ENCODE results near the gene PDXK. TPM values are rescaled to one million over a fixed set of nuclear protein-coding genes. Genes with fewer than 3 reads are reported as not detected.
A peak's percentile ranks its signal among the peaks of the same experiment; 100 is the strongest.

PDXK gene
- polyA plus RNA-seq, 1 of the 3 experiments (the other 2 are of a cell fraction): 85.7 TPM

DNA sequence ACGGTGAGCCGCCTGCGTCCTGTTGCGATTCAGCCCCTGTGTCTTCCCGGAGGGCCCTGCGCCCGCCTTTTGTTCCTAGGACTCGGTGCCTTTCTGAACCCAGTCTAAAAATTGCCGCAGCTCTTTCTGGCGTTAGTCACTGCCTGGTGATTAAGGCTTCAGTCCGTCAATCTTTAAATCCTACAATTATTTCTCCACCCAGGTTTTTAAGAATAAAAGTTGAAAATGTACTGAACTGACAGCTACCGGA is 16.2 kb upstream of the PDXK start:
- Histone ChIP-seq H3K9ac (no peak overlapping the region), H3F3A (replicated peaks; ENCODE audit: insufficient read depth) (no peaks in the 10 kb centered on the region), H3K79me2 (ENCODE audit: insufficient read depth) (no peaks in the 10 kb centered on the region), H3K27me3 (ENCODE audit: insufficient read depth) (no peaks in the 10 kb centered on the region), H4K20me1 (ENCODE audit: insufficient read depth) (no peaks in the 10 kb centered on the region), H3K4me3 (ENCODE audit: low read depth in 2 of 2, low read length in 1 of 2) (no peak overlapping the region), H3K9me2 (no peaks in the 10 kb centered on the region), H3K4me1 (ENCODE audit: control insufficient read depth in 1 of 2, insufficient read depth in 2 of 2, low read depth in 1 of 2, low read length in 1 of 2) (peaks cover 0 to 4% of the 10 kb centered on the region in 2 experiments; a peak in 1 of 4 replicates), H3K4me2 (no peak overlapping the region), H2AFZ (ENCODE audit: low read depth) (no peak overlapping the region), H3K36me3 (replicated peaks in 1 of 2; ENCODE audit: control insufficient read depth in 1 of 2, insufficient read depth in 2 of 2, low read length in 1 of 2) (no peaks in the 10 kb centered on the region), H3K27ac (ENCODE audit: low read depth in 2 of 2, low read length in 1 of 2) (no peak overlapping the region), H3K9me3 (no peaks in the 10 kb centered on the region)
- DNase-seq: no peak
- 91% methylated on average over 12 of the region's 12 CpGs for WGBS (ENCODE audit: low lambda C conversion rate)
- ChIA-PET CTCF (no interaction called here), POLR2A (no interaction called here)
- TF ChIP-seq ELF1 (IDR thresholded peaks at IDR 0.05): no peak
- no peak for TF ChIP-seq RFX5 (IDR thresholded peaks at IDR 0.05; ENCODE audit: low read length)

DNA sequence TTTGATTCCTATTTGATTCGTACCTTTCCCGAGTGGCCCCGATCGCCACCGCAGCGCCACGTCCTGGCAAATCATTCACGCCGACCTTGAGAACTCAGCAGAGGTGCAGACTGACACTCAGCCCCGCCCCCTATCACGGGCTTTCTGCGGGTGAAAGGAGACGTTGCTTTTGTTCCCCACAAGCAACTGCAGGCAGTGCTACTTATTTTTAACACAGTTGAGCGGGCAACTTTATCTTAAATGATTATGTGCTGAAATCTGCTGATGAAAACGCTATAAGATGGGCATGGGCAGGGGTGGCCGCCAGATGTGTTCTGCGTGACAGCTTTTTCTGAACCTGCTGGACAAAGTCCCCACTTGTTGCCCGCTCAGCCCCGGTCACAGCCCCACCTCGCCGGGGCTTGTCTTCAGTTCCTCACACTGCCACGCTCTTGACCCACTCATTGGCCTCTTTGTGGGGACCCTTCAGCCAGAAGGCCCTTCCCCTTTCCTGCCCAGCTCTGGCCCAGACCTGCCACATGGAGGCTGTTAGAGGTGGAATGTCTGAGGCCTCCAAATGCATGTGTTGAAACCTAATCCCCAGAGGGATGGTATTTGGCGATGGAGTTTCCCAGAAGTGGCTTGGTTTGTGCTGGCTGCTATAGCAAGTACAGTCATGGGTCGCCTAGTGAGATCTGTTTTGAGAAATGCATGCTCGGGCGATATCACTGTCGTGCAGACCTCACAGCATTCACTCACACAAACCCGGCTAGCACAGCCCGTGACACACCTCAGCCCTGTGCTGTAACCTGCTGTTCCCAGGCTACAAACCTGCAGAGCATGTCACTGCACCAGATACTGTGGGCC is 15.7 kb upstream of the PDXK start:
- peaks cover 0 to 4% of the 10 kb centered on the region in 2 experiments; a peak in 1 of 4 replicates for H3K4me1 ChIP-seq (ENCODE audit: control insufficient read depth in 1 of 2, insufficient read depth in 2 of 2, low read depth in 1 of 2, low read length in 1 of 2)
- H3K36me3 ChIP-seq (replicated peaks in 1 of 2; ENCODE audit: control insufficient read depth in 1 of 2, insufficient read depth in 2 of 2, low read length in 1 of 2): no peaks in the 10 kb centered on the region
- no peak for TF ChIP-seq EP300 (IDR thresholded peaks at IDR 0.05; ENCODE audit: borderline replicate concordance in 1 of 2, low read depth in 1 of 2, low read length in 1 of 2)
- TF ChIP-seq CHD2 (IDR thresholded peaks at IDR 0.05; ENCODE audit: low read length, partially characterized antibody): no peak
- no peak for TF ChIP-seq EZH2phosphoT487 (IDR thresholded peaks at IDR 0.05; ENCODE audit: borderline replicate concordance, low read depth)
- TF ChIP-seq, protein P1, sequence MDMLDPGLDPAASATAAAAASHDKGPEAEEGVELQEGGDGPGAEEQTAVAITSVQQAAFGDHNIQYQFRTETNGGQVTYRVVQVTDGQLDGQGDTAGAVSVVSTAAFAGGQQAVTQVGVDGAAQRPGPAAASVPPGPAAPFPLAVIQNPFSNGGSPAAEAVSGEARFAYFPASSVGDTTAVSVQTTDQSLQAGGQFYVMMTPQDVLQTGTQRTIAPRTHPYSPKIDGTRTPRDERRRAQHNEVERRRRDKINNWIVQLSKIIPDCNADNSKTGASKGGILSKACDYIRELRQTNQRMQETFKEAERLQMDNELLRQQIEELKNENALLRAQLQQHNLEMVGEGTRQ (IDR thresholded peaks at IDR 0.05; ENCODE audit: borderline replicate concordance, low read depth, low read length): no peak
- TF ChIP-seq RAD21 (IDR thresholded peaks at IDR 0.05; ENCODE audit: low read length): no peak
- no peaks in the 10 kb centered on the region for H4K20me1 ChIP-seq (ENCODE audit: insufficient read depth)
- no peaks in the 10 kb centered on the region for H3K9me2 ChIP-seq
- H3K79me2 ChIP-seq (ENCODE audit: insufficient read depth): no peaks in the 10 kb centered on the region
- ChIA-PET CTCF (interaction anchor here (1.4 kb wide), 1 partner anchor 15 kb away, joined by 3 read pairs; no protein-coding TSS in a partner anchor), POLR2A (no interaction called here)
- H3K9ac ChIP-seq: no peak overlapping the region
- H3F3A ChIP-seq (replicated peaks; ENCODE audit: insufficient read depth): no peaks in the 10 kb centered on the region
- H2AFZ ChIP-seq (ENCODE audit: low read depth): no peak overlapping the region
- 72% methylated on average over 28 of the region's 29 CpGs for WGBS (ENCODE audit: low lambda C conversion rate)
- no peaks in the 10 kb centered on the region for H3K9me3 ChIP-seq
- H3K4me2 ChIP-seq: no peak overlapping the region
- H3K27me3 ChIP-seq (ENCODE audit: insufficient read depth): no peaks in the 10 kb centered on the region
- no peak overlapping the region for H3K4me3 ChIP-seq (ENCODE audit: low read depth in 2 of 2, low read length in 1 of 2)
- peak; percentile 48 for DNase-seq
- H3K27ac ChIP-seq (ENCODE audit: low read depth in 2 of 2, low read length in 1 of 2): no peak overlapping the region

DNA sequence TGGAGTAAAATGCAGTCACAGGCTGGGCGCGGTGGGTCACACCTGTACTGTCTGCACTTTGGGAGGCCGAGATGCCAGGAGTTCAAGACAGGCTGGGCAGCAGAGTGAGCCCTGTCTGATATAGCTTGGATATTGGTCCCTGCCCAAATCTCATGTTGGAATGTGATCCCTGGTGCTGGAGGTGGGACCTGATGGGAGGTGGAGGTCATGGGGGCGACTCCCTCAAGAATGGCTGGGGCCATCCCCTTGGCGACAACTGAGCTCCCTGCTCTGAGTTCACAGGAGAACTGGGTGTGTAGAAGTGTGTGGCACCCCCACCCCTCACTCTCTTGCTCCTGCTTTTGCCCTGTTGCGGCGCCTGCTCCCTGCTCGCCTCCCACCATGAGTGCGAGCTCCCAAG is 11.5 kb upstream of the PDXK start:
- H3F3A ChIP-seq (replicated peaks; ENCODE audit: insufficient read depth): no peaks in the 10 kb centered on the region
- 98% methylated on average over 8 of the region's 9 CpGs for WGBS (ENCODE audit: low lambda C conversion rate)
- POLR2A ChIA-PET: no interaction called here

More for the DNA sequence above, 11.5 kb upstream of the PDXK start:
- Histone ChIP-seq H3K79me2 (ENCODE audit: insufficient read depth) (no peaks in the 10 kb centered on the region), H3K27ac (ENCODE audit: low read depth in 2 of 2, low read length in 1 of 2) (no peak overlapping the region), H2AFZ (ENCODE audit: low read depth) (no peak overlapping the region), H3K36me3 (replicated peaks in 1 of 2; ENCODE audit: control insufficient read depth in 1 of 2, insufficient read depth in 2 of 2, low read length in 1 of 2) (no peaks in the 10 kb centered on the region), H3K9me3 (no peaks in the 10 kb centered on the region), H3K9me2 (no peaks in the 10 kb centered on the region), H4K20me1 (ENCODE audit: insufficient read depth) (no peaks in the 10 kb centered on the region), H3K4me2 (no peak overlapping the region), H3K9ac (no peak overlapping the region), H3K4me1 (ENCODE audit: control insufficient read depth in 1 of 2, insufficient read depth in 2 of 2, low read depth in 1 of 2, low read length in 1 of 2) (peaks cover 0 to 4% of the 10 kb centered on the region in 2 experiments; a peak in 1 of 4 replicates), H3K27me3 (ENCODE audit: insufficient read depth) (no peaks in the 10 kb centered on the region), H3K4me3 (ENCODE audit: low read depth in 2 of 2, low read length in 1 of 2) (no peak overlapping the region)
- CTCF ChIA-PET: no interaction called here
- DNase-seq: no peak
- no peak for TF ChIP-seq JUND (IDR thresholded peaks at IDR 0.05)
- no peak for TF ChIP-seq POLR2AphosphoS5 (IDR thresholded peaks at IDR 0.05; ENCODE audit: low read depth, low read length)
- no peak for TF ChIP-seq TCF12 (IDR thresholded peaks at IDR 0.05)
- no peak for TF ChIP-seq TAF1 (IDR thresholded peaks at IDR 0.05; ENCODE audit: borderline replicate concordance, low read depth, low read length)
- TF ChIP-seq GABPA (IDR thresholded peaks at IDR 0.05; ENCODE audit: low read depth): no peak

Data from SK-N-SH (cell line).